K562 (cell line): ENCODE results near the gene TULP4.

Experiments
- CAMTA2 ChIP-seq: fragments of 250-450 bp; sonication (Bioruptor Pico); conservative IDR thresholded peaks from 2 replicates; pipeline ENCODE4 v1.5.1; 2022
- FOXK1 ChIP-seq: sonication (generic); formaldehyde crosslinking; IDR thresholded peaks from 2 replicates; pipeline ENCODE4 v1.8.0; 2022; ENCODE audit warnings: missing genetic modification reagents, mild to moderate bottlenecking, borderline replicate concordance
- GATA2 ChIP-seq: sonication (generic); formaldehyde crosslinking; IDR thresholded peaks from 2 replicates; pipeline ENCODE4 v1.4.0; 2020; ENCODE audit warnings: mild to moderate bottlenecking, missing genetic modification reagents
- POLR2AphosphoS5 ChIP-seq: IDR thresholded peaks from 2 replicates; pipeline ENCODE4 v1.6.1; 2011; ENCODE audit warnings: mild to moderate bottlenecking, low read depth, low read length, moderate library complexity; ENCODE audit not compliant: control insufficient read depth, insufficient read depth
- TCF3 ChIP-seq: sonication (generic); formaldehyde crosslinking; IDR thresholded peaks from 2 replicates; pipeline ENCODE4 v1.4.0; 2020; ENCODE audit warnings: mild to moderate bottlenecking, missing genetic modification reagents
- TEAD4 ChIP-seq, 2 experiments: sonication (generic) in 1 of 2; formaldehyde crosslinking in 1 of 2; IDR thresholded peaks; 2 replicates each; pipeline versions ENCODE4 v1.6.1 to v1.8.0; 2012 to 2022; ENCODE audit warnings: borderline replicate concordance in 1 of 2, inconsistent platforms in 1 of 2, low read length in 1 of 2, mild to moderate bottlenecking in 1 of 2, missing genetic modification reagents in 1 of 2
- YY1 ChIP-seq, 3 experiments: IDR thresholded peaks; 2 replicates each; pipeline ENCODE4 v1.6.1; 2011; ENCODE audit warnings: low read length in 2 of 3, mild to moderate bottlenecking in 2 of 3, moderate library complexity in 2 of 3, borderline replicate concordance in 1 of 3, control low read depth in 1 of 3, low read depth in 1 of 3; ENCODE audit not compliant: insufficient read depth in 3 of 3, insufficient replicate concordance in 2 of 3, control insufficient read depth in 1 of 3, insufficient read length in 1 of 3; ENCODE audit errors: extremely low read depth in 1 of 3

DNA sequence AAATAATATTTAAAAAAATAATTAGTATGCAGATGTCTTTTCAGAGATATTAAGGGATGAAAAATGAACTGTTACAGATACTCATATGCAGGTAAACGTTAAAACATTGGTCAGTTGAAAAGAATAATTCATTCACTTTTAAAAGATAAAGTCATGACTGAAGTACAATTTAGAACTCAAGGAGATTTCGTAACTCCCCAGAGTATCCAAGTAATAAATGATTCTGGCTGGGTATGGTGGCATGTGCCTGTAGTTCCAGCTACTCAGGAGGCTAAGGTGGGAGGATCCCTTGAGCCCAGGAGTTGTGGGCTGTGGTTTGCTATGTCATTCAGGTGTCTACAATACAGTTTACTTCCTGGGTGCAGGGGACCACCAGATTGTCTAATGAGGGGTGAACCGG lies 125.3 kb downstream of the TULP4 start:
- TF ChIP-seq CAMTA2 (CRISPR knock-in tag): no peak
- no peak for TF ChIP-seq TCF3 (CRISPR knock-in tag)
- TF ChIP-seq POLR2AphosphoS5: no peak
- TF ChIP-seq TEAD4 (IDR thresholded peaks at IDR 0.05; ENCODE audit: low read length): no peak
- TF ChIP-seq TEAD4 (CRISPR knock-in tag; IDR thresholded peaks at IDR 0.05; ENCODE audit: borderline replicate concordance): no peak
- TF ChIP-seq FOXK1 (CRISPR knock-in tag): no peak
- no peak for TF ChIP-seq YY1 (IDR thresholded peaks at IDR 0.05; ENCODE audit: borderline replicate concordance in 1 of 3, control insufficient read depth in 1 of 3, extremely low read depth in 1 of 3, insufficient read depth in 3 of 3, insufficient read length in 1 of 3, insufficient replicate concordance in 2 of 3, low read depth in 1 of 3, low read length in 2 of 3)
- no peak for TF ChIP-seq GATA2
